GM19193 (cell line): ENCODE measurements around the gene ARL5A.

Experiments
- POLR2A ChIP-seq: IDR thresholded peaks from 4 replicates; pipeline ENCODE4 v1.6.1; 2011; ENCODE audit not compliant: insufficient read depth, insufficient read length; ENCODE audit errors: extremely low read depth

Gene ARL5A

GRCh38 chr2:151815821-151816489 is 12.3 kb downstream of the ARL5A start:
- TF ChIP-seq POLR2A: no peak

- no peak for TF ChIP-seq POLR2A
These were observed 17.7 kb downstream of the ARL5A start for GRCh38 chr2:151810489-151810888.

- no peak for TF ChIP-seq POLR2A
These were observed 19.2 kb downstream of the ARL5A start for GRCh38 chr2:151809073-151809383.

- TF ChIP-seq POLR2A: no peak
These were observed 19.8 kb downstream of the ARL5A start for GRCh38 chr2:151808258-151809072.

- no peak for TF ChIP-seq POLR2A
These were observed 22.3 kb downstream of the ARL5A start for GRCh38 chr2:151805961-151806360.

GRCh38 chr2:151805343-151805742 is 22.9 kb downstream of the ARL5A start:
- no peak for TF ChIP-seq POLR2A

GRCh38 chr2:151803811-151804210 is 24.4 kb downstream of the ARL5A start:
- no peak for TF ChIP-seq POLR2A

- no peak for TF ChIP-seq POLR2A
These were observed 25.9 kb downstream of the ARL5A start for GRCh38 chr2:151802315-151802714.

- TF ChIP-seq POLR2A: no peak
These were observed 28.3 kb downstream of the ARL5A start for GRCh38 chr2:151799886-151800292.

GRCh38 chr2:151796774-151797173 is 31.4 kb downstream of the ARL5A start:
- TF ChIP-seq POLR2A: no peak

GRCh38 chr2:151795646-151796240 is 32.5 kb downstream of the ARL5A start:
- TF ChIP-seq POLR2A: no peak

GRCh38 chr2:151793123-151793522 is 35.1 kb downstream of the ARL5A start:
- no peak for TF ChIP-seq POLR2A

- no peak for TF ChIP-seq POLR2A
These were observed 35.6 kb downstream of the ARL5A start for GRCh38 chr2:151792589-151792988.

- TF ChIP-seq POLR2A: no peak
These were observed 36.7 kb downstream of the ARL5A start for GRCh38 chr2:151791545-151791944.

- no peak for TF ChIP-seq POLR2A
These were observed 37.5 kb downstream of the ARL5A start for GRCh38 chr2:151790689-151791088.

GRCh38 chr2:151789055-151789834 is 39.0 kb downstream of the ARL5A start:
- no peak for TF ChIP-seq POLR2A

- TF ChIP-seq POLR2A: no peak
These were observed 41.7 kb downstream of the ARL5A start for GRCh38 chr2:151786483-151786882.
